DMS53 treated with DMSO at 0.1 percent for 48 hours (cell line): ENCODE measurements around the gene PPIB.
"Not testable (repeated sequence)": the region's sequence is repeated elsewhere in the genome, so short reads cannot be mapped to it uniquely, and the experiment has no call there.

Source experiments
- DNase-seq: peaks from one replicate; lab custom pipeline; 2025; ENCODE audit not compliant: unreplicated experiment; lab: John Stamatoyannopoulos, UW

Gene PPIB

GRCh38 chr15:64141798-64142512 is 20.9 kb downstream of the PPIB start:
- DNase-seq, result no peak

GRCh38 chr15:64138331-64138941 is 24.4 kb downstream of the PPIB start:
- DNase-seq, result no peak

GRCh38 chr15:64137226-64137833 is 25.5 kb downstream of the PPIB start:
- no peak for DNase-seq

- no peak for DNase-seq
Measured at GRCh38 chr15:64136347-64136746, 26.5 kb downstream of the PPIB start.

GRCh38 chr15:64134345-64134829 is 28.4 kb downstream of the PPIB start:
- no peak for DNase-seq

- no peak for DNase-seq
Measured at GRCh38 chr15:64133623-64134344, 29.0 kb downstream of the PPIB start.

GRCh38 chr15:64132217-64132616 is 30.6 kb downstream of the PPIB start:
- no peak for DNase-seq

GRCh38 chr15:64131547-64131946 is 31.3 kb downstream of the PPIB start:
- no peak for DNase-seq

- no peak for DNase-seq
Measured at GRCh38 chr15:64130159-64130558, 32.7 kb downstream of the PPIB start.

GRCh38 chr15:64127521-64128270 is 35.1 kb downstream of the PPIB start:
- no peak for DNase-seq

GRCh38 chr15:64125978-64126377 is 36.8 kb downstream of the PPIB start:
- DNase-seq, result no peak

GRCh38 chr15:64122936-64123351 is 39.9 kb downstream of the PPIB start:
- DNase-seq, result no peak

GRCh38 chr15:64122444-64122843 is 40.4 kb downstream of the PPIB start:
- no peak for DNase-seq

- DNase-seq, result no peak
Measured at GRCh38 chr15:64121614-64122013, 41.2 kb downstream of the PPIB start.

- DNase-seq, result not testable (repeated sequence)
Measured at GRCh38 chr15:64120322-64120721, 42.5 kb downstream of the PPIB start.

GRCh38 chr15:64117759-64118487 is 44.9 kb downstream of the PPIB start:
- DNase-seq, result no peak

GRCh38 chr15:64112904-64113303 is 49.9 kb downstream of the PPIB start:
- DNase-seq, result no peak

- DNase-seq, result no peak
Measured at GRCh38 chr15:64112073-64112772, 50.6 kb downstream of the PPIB start.

- DNase-seq, result no peak
Measured at GRCh38 chr15:64111679-64112050, 51.2 kb downstream of the PPIB start.
